ENCODE data around the gene TMC3. TPM values are rescaled to one million over a fixed set of nuclear protein-coding genes. Genes with fewer than 3 reads are reported as not detected.

Gene TMC3
- total and polyA plus RNA-seq, 5 experiments from 2014 or later = 0.05 TPM; not detected in 4

DNA sequence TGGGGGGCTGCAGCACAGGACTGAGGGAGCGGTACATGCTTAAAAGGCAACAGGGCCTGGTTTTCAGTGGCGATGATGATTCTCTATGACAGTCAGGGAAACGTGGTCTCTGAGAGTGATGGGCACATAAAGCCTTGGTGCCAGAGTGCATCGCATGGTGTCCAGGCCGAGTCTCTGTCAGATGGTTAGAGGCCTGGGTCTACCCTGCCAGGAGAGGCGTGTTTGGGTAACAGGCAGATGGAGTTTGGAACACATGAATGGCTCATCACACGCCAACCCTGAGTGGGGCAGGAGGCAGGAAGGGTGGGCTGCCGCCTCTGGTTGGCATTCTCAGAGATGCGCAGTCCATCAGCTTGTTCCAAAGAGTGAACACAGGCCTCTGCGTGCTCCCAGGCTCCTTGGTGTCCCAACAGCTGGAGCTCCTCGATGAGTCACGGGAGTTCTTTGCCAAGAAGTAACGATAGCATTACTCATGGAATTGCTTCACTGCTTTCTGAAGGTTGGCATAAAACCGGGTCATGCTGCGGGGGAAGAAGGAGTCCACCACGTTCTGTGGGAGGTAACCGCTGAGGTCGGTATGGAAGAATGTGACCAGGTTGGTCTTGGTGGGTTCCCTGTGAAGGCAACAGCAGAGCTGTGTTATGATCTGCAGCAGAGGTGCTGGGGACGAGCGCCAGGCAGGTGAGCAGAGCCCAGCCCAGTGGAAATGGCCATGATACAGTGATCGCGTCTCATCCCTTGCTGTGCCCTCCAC is 61.0 kb downstream of the TMC3 start:
- Mint-ChIP-seq H3K4me3 (peak overlapping the region in 6 of 10 donors; percentile 3 to 68 (median 28)), H3K4me1 (peaks cover 48 to 98% (median 91%) of the 10 kb centered on the region in 4 donors), H3K27ac (peak overlapping the region; percentile 80 to 99 (median 93)), H3K27me3 (no peaks in the 10 kb centered on the region), H3K9me3 (peaks cover 0 to 1% (median 0%) of the 10 kb centered on the region in 9 donors), H3K36me3 (peaks cover 12 to 77% (median 28%) of the 10 kb centered on the region in 3 donors)
- ATAC-seq (no peak), DNase-seq (no peak)
- POLR2A ChIA-PET = interaction anchor here (0.7 to 9.6 kb wide), 7 partner anchors 9 to 27 kb away, joined by 3 to 123 read pairs (median 8); partner anchors contain the start of gene STARD5

DNA sequence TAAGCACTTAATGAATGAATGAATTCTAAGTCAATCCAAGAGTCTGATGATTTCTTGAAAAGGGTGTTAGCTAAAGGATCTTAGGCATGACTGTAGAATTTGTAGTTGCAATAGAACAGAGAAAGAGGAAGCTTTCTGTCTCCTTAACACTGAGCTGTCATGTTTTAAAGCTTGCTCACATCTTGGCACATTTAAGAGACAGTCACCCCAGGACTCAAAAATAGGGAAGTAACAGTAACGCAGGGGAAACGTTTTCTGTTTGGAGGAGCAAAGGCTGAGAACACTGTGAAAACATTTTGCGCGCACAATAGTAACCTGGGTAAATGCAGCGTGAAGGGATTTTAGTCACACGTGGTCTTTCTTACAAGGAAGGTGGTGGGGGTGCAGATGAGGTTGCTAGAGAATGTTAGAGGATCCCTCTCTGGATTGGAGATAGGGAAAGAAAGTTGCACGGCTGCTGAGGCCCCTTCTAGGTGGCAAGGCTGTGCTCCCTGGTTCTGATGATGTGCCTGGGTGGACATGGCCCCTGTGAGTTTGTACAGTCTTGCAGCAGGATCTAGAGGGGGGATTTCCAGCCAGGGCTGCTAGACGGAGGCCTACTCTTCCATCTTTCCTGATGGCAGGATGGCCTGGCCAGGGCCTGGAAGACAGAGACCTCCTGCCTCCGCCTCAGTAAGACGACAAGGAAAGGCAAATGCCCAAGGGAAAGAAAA is 62.1 kb downstream of the TMC3 start:
- peak in 1 of 2 donors; percentile 17 for ATAC-seq
- POLR2A ChIA-PET = interaction anchor here (3.0 to 14.4 kb wide), 4 partner anchors 14 to 37 kb away, joined by 16 to 449 read pairs (median 94); partner anchors contain the start of gene STARD5
- DNase-seq = no peak

DNA sequence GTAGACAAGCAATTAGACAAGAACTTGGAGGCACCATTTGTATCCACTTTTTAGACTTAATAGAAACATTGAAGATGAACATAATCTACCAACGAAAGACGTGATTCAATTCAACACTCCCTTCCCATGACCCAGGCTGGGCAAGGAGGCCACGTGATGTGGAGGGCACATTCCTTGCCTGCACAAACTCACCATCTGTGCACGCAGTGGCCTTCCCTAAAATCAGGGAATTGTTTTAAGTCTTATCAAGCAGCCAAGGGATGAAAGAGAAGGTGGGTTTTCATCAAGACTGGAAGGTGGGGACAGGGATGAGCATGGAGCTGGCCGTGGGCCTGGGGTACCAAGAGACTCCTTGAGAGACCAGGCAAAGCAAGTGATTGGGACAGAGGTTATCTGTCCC is 63.5 kb downstream of the TMC3 start:
- Mint-ChIP-seq H3K4me1 (peaks cover 45 to 95% (median 88%) of the 10 kb centered on the region in 4 donors), H3K36me3 (peaks cover 12 to 81% (median 47%) of the 10 kb centered on the region in 3 donors), H3K9me3 (peaks cover 0 to 1% (median 0%) of the 10 kb centered on the region in 9 donors), H3K27me3 (no peaks in the 10 kb centered on the region), H3K4me3 (peak overlapping the region in 4 of 10 donors; percentile 1 to 39 (median 25)), H3K27ac (peak overlapping the region; percentile 80 to 99 (median 93))
- DNase-seq (no peak), ATAC-seq (no peak)
- POLR2A ChIA-PET = interaction anchor here (1.4 to 14.4 kb wide), 6 partner anchors 14 to 35 kb away, joined by 4 to 449 read pairs (median 44); partner anchors contain the start of gene STARD5

More for the DNA sequence above, 62.1 kb downstream of the TMC3 start:
- Mint-ChIP-seq H3K27me3 (no peaks in the 10 kb centered on the region), H3K4me3 (peak overlapping the region in 9 of 10 donors; percentile 3 to 72 (median 40)), H3K4me1 (peaks cover 52 to 95% (median 89%) of the 10 kb centered on the region in 4 donors), H3K27ac (peak overlapping the region; percentile 80 to 99 (median 93)), H3K9me3 (peaks cover 0 to 1% (median 0%) of the 10 kb centered on the region in 9 donors), H3K36me3 (peaks cover 12 to 77% (median 39%) of the 10 kb centered on the region in 3 donors)

DNA sequence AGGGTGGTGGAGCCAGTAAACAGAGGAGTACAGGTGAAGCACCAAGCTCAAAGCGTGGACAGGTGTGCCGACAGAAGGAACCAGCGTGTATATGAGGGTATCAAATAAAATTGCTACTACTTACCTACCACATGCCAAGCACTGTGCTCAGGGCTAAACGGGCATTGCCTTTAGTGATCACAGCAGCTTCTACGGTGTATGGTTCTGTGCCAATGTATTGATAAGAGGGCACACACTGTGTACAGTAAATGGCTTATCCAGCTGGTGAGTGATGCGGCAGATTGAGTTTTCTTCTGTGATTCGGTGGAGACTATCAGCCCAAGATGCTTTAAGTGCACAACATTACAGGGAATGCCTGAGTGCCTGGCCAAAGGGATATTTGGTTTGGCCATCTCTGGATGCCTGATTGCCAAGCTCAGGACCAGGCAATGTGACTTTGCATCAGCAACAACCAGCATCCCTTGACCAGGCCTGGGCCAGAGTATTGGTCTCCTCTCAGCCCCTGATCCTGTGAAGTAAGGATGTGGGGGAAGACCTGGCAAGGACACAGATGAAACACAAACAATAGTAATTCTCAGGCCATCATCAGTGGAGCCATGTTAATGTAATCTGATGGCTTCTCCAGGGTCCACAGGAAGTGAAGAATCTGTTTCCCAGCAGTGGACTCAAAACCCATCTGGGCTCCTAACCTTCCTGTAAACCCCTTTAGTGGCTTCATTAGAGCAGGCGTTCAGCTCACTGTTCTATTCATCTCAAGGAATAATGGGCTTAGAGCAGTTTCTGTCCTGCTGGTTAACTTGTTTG is 64.2 kb downstream of the TMC3 start:
- peaks cover 39 to 95% (median 88%) of the 10 kb centered on the region in 4 donors for H3K4me1 Mint-ChIP-seq
- no peaks in the 10 kb centered on the region for H3K27me3 Mint-ChIP-seq
- POLR2A ChIA-PET = interaction anchor here (1.2 to 14.4 kb wide), 8 partner anchors 9 to 41 kb away, joined by 3 to 449 read pairs (median 23); partner anchors contain the start of gene STARD5
- DNase-seq = no peak
- peak overlapping the region in 4 of 10 donors; percentile 25 to 45 (median 38) for H3K4me3 Mint-ChIP-seq
- peaks cover 0 to 1% (median 0%) of the 10 kb centered on the region in 9 donors for H3K9me3 Mint-ChIP-seq
- H3K27ac Mint-ChIP-seq = peak overlapping the region; percentile 80 to 99 (median 93)
- no peak for ATAC-seq
- peaks cover 12 to 83% (median 51%) of the 10 kb centered on the region in 3 donors for H3K36me3 Mint-ChIP-seq

DNA sequence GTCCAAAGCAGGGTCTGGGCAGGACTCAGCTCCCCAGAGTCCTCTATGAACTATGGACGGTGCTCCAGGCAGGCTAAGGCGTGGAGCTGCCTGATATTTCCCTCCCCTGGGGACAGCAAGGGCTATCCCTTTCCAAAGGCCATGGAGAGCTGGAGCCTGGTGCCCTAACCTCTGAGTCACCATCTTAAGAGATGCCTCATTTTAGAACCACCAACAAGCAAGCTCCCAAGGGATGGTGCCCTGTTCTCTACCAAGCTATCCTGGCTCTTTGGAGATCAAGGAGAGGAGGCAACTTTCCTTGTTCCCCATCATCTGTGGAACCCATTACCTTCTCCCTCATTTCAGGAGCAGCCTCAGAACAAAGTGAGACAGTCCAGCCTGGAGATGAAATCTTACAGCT is 65.8 kb downstream of the TMC3 start:
- Mint-ChIP-seq H3K27me3 (no peaks in the 10 kb centered on the region), H3K36me3 (peaks cover 26 to 93% (median 67%) of the 10 kb centered on the region in 3 donors), H3K27ac (peak overlapping the region; percentile 63 to 99 (median 93)), H3K9me3 (peaks cover 0 to 1% (median 0%) of the 10 kb centered on the region in 9 donors), H3K4me1 (peaks cover 46 to 96% (median 90%) of the 10 kb centered on the region in 4 donors), H3K4me3 (peak overlapping the region in 1 of 10 donors; percentile 29)
- DNase-seq = no peak
- POLR2A ChIA-PET = interaction anchor here (1.1 to 14.4 kb wide), 7 partner anchors 10 to 41 kb away, joined by 3 to 449 read pairs (median 23); partner anchors contain the start of gene STARD5
- ATAC-seq = no peak

DNA sequence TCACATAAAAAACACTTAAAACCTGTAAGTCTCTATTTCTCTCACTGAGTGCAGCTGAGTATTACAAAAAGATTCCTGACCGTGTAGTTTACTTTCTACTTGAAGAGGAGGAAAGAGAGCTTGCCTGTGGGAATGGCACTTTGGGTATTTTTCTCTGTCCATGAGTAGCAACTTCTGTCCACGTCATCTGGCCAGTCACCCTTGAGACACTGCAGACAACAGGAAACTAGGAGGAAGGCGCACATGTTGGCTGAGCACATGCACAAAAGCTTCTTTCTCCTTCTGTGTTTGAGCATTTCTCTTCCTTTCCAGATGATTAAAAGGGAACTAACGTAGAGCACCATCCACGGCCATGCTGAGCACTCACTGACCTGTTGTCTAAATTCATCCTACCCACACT is 69.8 kb downstream of the TMC3 start:
- ATAC-seq (peak; percentile 16 to 26), DNase-seq (no peak)
- Mint-ChIP-seq H3K9me3 (no peaks in the 10 kb centered on the region), H3K36me3 (peaks cover 51 to 99% (median 86%) of the 10 kb centered on the region in 3 donors), H3K27ac (peak overlapping the region; percentile 90 to 99 (median 96)), H3K4me3 (peak overlapping the region; percentile 96 to 100 (median 100)), H3K27me3 (no peaks in the 10 kb centered on the region), H3K4me1 (peaks cover 36 to 86% (median 82%) of the 10 kb centered on the region in 4 donors)
- POLR2A ChIA-PET = interaction anchor here (0.6 to 16.9 kb wide), 6 partner anchors 8 to 641 kb away, joined by 3 to 491 read pairs (median 64); partner anchors contain the start of gene STARD5

DNA sequence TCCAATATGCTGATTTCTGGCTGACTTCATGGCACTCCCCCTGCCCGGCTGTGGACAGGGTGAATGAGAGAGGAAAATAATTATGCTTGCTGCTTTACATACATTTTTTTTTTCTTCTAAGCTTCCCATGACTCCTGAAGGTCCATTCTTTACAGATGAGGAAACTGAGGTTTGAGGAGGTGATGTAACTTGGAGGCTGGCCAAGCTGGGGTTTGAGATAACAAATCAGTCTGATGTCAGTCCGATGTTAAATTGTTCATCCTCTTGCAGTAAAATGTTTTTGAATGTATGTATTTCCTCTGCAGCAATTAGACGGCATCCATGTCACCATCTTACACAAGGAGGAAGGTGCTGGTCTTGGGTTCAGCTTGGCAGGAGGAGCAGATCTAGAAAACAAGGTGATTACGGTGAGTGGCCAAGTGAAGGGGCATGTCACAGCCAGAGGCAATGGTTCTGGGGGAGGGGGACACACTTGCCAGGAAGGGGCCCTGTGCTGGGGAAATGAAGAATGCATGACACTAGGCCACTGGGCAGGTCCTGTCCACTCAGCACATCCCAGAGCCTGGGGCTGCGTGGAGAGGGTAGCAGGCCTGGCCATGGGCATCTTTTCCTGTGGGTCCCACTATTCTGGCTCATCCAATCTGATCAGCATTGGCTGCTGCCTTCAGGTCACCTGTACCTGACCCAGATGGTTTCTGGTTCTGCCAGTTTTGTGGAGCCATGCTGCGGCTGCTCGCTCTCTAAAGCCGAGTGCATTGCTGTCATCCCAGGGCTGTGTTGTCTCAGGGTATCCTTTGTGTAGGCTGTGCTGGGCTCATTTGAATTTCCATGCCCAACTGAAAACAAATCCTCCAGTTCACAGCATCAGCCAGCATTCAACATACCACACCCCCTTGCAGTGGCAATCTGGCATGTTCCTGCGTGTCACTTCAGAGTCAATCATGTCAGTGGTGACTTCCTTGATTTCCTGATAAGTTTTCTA is 70.5 kb downstream of the TMC3 start:
- Mint-ChIP-seq H3K27ac (peak overlapping the region; percentile 90 to 100 (median 97)), H3K36me3 (peaks cover 51 to 99% (median 87%) of the 10 kb centered on the region in 3 donors), H3K4me3 (peak overlapping the region; percentile 96 to 100 (median 100)), H3K9me3 (no peaks in the 10 kb centered on the region), H3K4me1 (peaks cover 38 to 88% (median 75%) of the 10 kb centered on the region in 4 donors), H3K27me3 (no peaks in the 10 kb centered on the region)
- POLR2A ChIA-PET = interaction anchor here (1.3 to 16.9 kb wide), 9 partner anchors 2 to 303 kb away, joined by 5 to 491 read pairs (median 12); partner anchors contain the start of genes STARD5 and TLNRD1
- ATAC-seq = peak; percentile 63 to 77
- DNase-seq = peak in 6 of 10 donors; percentile 35 to 69 (median 42)

DNA sequence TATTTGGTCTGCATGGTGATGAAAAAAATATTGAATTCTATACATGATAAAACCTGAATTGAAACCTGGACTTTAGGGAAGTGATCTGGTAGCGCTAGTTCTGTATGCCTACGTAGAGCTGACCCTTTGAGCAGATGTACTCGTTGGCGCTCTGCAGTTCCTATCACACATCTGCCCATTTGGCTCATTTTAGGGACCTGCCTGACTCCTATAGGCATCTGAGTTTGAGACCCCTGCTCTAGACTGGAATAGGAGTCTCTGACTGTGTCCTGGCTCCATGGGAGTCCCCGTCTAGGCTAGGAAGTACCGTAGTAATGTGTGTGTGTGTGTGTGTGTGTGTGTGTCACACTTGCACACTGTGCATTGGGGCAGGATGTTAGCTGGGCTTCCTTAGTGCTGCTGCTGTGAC is 71.3 kb downstream of the TMC3 start:
- ATAC-seq (peak; percentile 15 to 38), DNase-seq (peak in 1 of 10 donors; percentile 57)
- peaks cover 57 to 100% (median 91%) of the 10 kb centered on the region in 3 donors for H3K36me3 Mint-ChIP-seq
- POLR2A ChIA-PET = interaction anchor here (0.6 to 16.9 kb wide), 12 partner anchors 2 to 303 kb away, joined by 3 to 491 read pairs (median 11); partner anchors contain the start of genes STARD5 and TLNRD1
- H3K4me3 Mint-ChIP-seq = peak overlapping the region; percentile 96 to 100 (median 100)
- peak overlapping the region; percentile 90 to 100 (median 97) for H3K27ac Mint-ChIP-seq
- H3K27me3 Mint-ChIP-seq = no peaks in the 10 kb centered on the region
- peaks cover 38 to 87% (median 71%) of the 10 kb centered on the region in 4 donors for H3K4me1 Mint-ChIP-seq
- no peaks in the 10 kb centered on the region for H3K9me3 Mint-ChIP-seq

DNA sequence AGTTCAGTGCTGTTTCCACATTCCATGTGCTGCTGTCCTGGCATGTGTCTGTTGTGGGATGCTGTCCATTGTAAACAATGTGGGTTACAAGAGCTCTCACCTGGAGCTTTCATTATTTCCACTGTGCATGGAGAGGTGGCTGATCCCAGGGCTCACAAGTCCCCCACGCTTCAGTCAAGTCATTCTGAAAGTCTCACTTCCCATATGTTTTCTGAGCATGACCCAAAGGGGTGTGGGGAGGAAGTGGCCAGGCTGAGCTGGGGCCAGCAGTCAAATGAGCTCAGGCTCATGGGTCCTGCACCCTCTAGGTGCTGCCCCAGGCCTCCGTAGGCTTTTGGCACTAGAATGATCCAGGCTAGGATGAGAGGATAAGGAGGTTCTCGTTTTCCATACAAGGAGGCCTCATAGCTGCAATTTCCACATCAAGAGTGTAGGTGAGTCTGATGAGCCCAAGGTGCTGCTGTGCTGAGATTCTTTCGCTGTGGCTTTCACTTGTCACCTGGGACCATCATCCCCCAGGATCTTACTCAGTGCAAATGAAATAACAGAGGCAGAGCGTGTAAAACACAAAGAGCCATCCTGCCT is 72.1 kb downstream of the TMC3 start:
- no peak for DNase-seq
- Mint-ChIP-seq H3K27me3 (no peaks in the 10 kb centered on the region), H3K36me3 (peaks cover 65 to 98% (median 89%) of the 10 kb centered on the region in 3 donors), H3K4me3 (peak overlapping the region; percentile 96 to 100 (median 100)), H3K9me3 (no peaks in the 10 kb centered on the region), H3K27ac (peak overlapping the region; percentile 92 to 100 (median 97)), H3K4me1 (peaks cover 39 to 82% (median 64%) of the 10 kb centered on the region in 4 donors)
- ATAC-seq = no peak
- POLR2A ChIA-PET = interaction anchor here (0.6 to 16.9 kb wide), 12 partner anchors 3 to 302 kb away, joined by 3 to 491 read pairs (median 9); partner anchors contain the start of genes STARD5 and TLNRD1

DNA sequence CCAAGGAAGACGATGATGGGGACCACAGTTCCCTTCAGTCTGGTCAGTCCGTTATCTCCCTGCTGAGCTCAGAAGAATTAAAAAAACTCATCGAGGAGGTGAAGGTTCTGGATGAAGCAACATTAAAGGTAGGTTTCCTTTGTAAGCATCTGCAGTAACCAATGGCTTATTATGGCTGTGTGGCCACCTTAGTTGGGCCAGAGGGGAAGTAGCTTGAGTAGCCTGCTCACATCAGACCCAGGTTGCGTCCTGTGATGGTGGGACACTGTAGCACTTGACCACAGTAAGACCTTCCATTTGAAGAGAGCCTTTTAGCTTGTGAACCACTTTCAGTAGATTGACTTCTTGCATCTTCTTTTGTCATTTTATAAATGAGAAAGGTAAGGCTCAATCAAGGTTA is 72.6 kb downstream of the TMC3 start:
- Mint-ChIP-seq H3K27me3 (no peaks in the 10 kb centered on the region), H3K36me3 (peaks cover 68 to 94% (median 87%) of the 10 kb centered on the region in 3 donors), H3K9me3 (no peaks in the 10 kb centered on the region), H3K4me1 (peaks cover 41 to 83% (median 63%) of the 10 kb centered on the region in 4 donors), H3K27ac (peak overlapping the region; percentile 92 to 100 (median 97)), H3K4me3 (peak overlapping the region; percentile 96 to 100 (median 100))
- POLR2A ChIA-PET = interaction anchor here (1.3 to 16.9 kb wide), 9 partner anchors 4 to 106 kb away, joined by 4 to 491 read pairs (median 13); partner anchors contain the start of gene STARD5
- DNase-seq (no peak), ATAC-seq (no peak)
